GM23338 (cell line): ENCODE results near the gene MEIOC. TPM values are rescaled to one million over a fixed set of nuclear protein-coding genes. Genes with fewer than 3 reads are reported as not detected.

Source experiments
- ATAC-seq: fragments of 200-7000 bp; cut with Tn5 transposase; 3 replicates; pipeline ENCODE4 v1.9.1; 2020
- DNase-seq: peaks from one replicate; pipeline ENCODE4 v3.0.0-alpha.2; 2015; ENCODE audit warnings: low spot score
- H2AFZ ChIP-seq: fragments of 200-600 bp; sonication (generic); 2 replicates; pipeline ENCODE4 v1.8.0; 2016; ENCODE audit warnings: antibody characterized with exemption, mild to moderate bottlenecking, moderate library complexity
- H3F3A ChIP-seq: fragments of 200-600 bp; sonication (generic); replicated peaks from 2 replicates; pipeline ENCODE4 v1.8.0; 2017; ENCODE audit warnings: antibody characterized with exemption, mixed run types, low read depth
- H3K27ac ChIP-seq: fragments of 200-600 bp; sonication (generic); 2 replicates; pipeline ENCODE4 v1.6.1; 2016; ENCODE audit warnings: low read depth
- H3K27me3 ChIP-seq: fragments of 200-600 bp; sonication (generic); 2 replicates; pipeline ENCODE4 v1.8.0; 2016; ENCODE audit warnings: mild to moderate bottlenecking, mixed run types, moderate library complexity; ENCODE audit not compliant: insufficient read depth
- H3K36me3 ChIP-seq: fragments of 200-600 bp; sonication (generic); 2 replicates; pipeline ENCODE4 v1.8.0; 2016; ENCODE audit warnings: mild to moderate bottlenecking; ENCODE audit not compliant: insufficient read depth
- H3K4me1 ChIP-seq: fragments of 200-600 bp; sonication (generic); 2 replicates; pipeline ENCODE4 v1.8.0; 2016; ENCODE audit warnings: mild to moderate bottlenecking, moderate library complexity; ENCODE audit not compliant: insufficient read depth
- H3K4me2 ChIP-seq: fragments of 200-600 bp; sonication (generic); 2 replicates; pipeline ENCODE4 v1.7.1; 2017; ENCODE audit warnings: mixed run types
- H3K4me3 ChIP-seq: fragments of 200-600 bp; sonication (generic); 2 replicates; pipeline ENCODE4 v1.6.1; 2016; ENCODE audit warnings: mixed run types
- H3K79me2 ChIP-seq: fragments of 200-600 bp; sonication (generic); replicated peaks from 2 replicates; pipeline ENCODE4 v1.8.0; 2017; ENCODE audit warnings: mild to moderate bottlenecking; ENCODE audit not compliant: insufficient read depth
- H3K9me2 ChIP-seq: fragments of 200-600 bp; sonication (generic); 2 replicates; pipeline ENCODE4 v1.8.0; 2017; ENCODE audit not compliant: insufficient read depth
- H4K20me1 ChIP-seq: fragments of 200-600 bp; sonication (generic); replicated peaks from 2 replicates; pipeline ENCODE4 v1.8.0; 2017; ENCODE audit warnings: mild to moderate bottlenecking; ENCODE audit not compliant: insufficient read depth
- H3K27ac Mint-ChIP-seq: 2 replicates; pipeline ENCODE4 v1.8.0; 2020; ENCODE audit warnings: inconsistent platforms, mild to moderate bottlenecking, moderate library complexity, mixed read lengths
- H3K27me3 Mint-ChIP-seq: 3 replicates; pipeline ENCODE4 v1.8.0; 2022; ENCODE audit warnings: low read depth, mild to moderate bottlenecking, moderate library complexity, mixed read lengths, inconsistent platforms; ENCODE audit not compliant: insufficient read depth, poor library complexity
- H3K36me3 Mint-ChIP-seq: 3 replicates; pipeline ENCODE4 v1.8.0; 2021; ENCODE audit warnings: low read depth, mild to moderate bottlenecking, inconsistent platforms, moderate library complexity, mixed read lengths
- H3K4me1 Mint-ChIP-seq: 3 replicates; pipeline ENCODE4 v1.8.0; 2020; ENCODE audit warnings: mild to moderate bottlenecking, inconsistent platforms, mixed read lengths
- H3K4me3 Mint-ChIP-seq: 3 replicates; pipeline ENCODE4 v1.8.0; 2021; ENCODE audit warnings: moderate library complexity, mild to moderate bottlenecking, inconsistent platforms, mixed read lengths
- H3K9me3 Mint-ChIP-seq: 3 replicates; pipeline ENCODE4 v1.8.0; 2020; ENCODE audit warnings: moderate library complexity, mild to moderate bottlenecking, inconsistent platforms, mixed read lengths
- CREB1 ChIP-seq: fragments of 250-450 bp; sonication (Bioruptor Pico); IDR thresholded peaks from 2 replicates; pipeline ENCODE4 v1.5.0; 2020; ENCODE audit warnings: low read depth, mild to moderate bottlenecking, moderate library complexity
- EZH2 ChIP-seq: fragments of 200-600 bp; sonication (generic); IDR thresholded peaks from one replicate; pipeline ENCODE4 v1.8.0; 2017; ENCODE audit warnings: antibody characterized with exemption, mild to moderate bottlenecking, low read depth; ENCODE audit not compliant: unreplicated experiment
- EZH2phosphoT487 ChIP-seq: fragments of 200-600 bp; sonication (generic); IDR thresholded peaks from one replicate; pipeline ENCODE4 v1.8.1; 2018; ENCODE audit warnings: antibody characterized with exemption; ENCODE audit not compliant: unreplicated experiment
- JUNB ChIP-seq: IDR thresholded peaks from one replicate; pipeline ENCODE4 v1.6.1; 2016; ENCODE audit warnings: antibody characterized with exemption; ENCODE audit not compliant: unreplicated experiment
- NANOG ChIP-seq: IDR thresholded peaks from 2 replicates; pipeline ENCODE4 v1.6.1; 2016; ENCODE audit warnings: antibody characterized with exemption, borderline replicate concordance
- POLR2AphosphoS5 ChIP-seq: IDR thresholded peaks from 2 replicates; pipeline ENCODE4 v1.6.1; 2016; ENCODE audit warnings: antibody characterized with exemption, low read depth
- STAT1 ChIP-seq: IDR thresholded peaks from one replicate; pipeline ENCODE4 v1.6.1; 2016; ENCODE audit warnings: antibody characterized with exemption; ENCODE audit not compliant: unreplicated experiment
- ZNF114 ChIP-seq: fragments of 250-450 bp; sonication (Bioruptor Pico); IDR thresholded peaks from 2 replicates; pipeline ENCODE4 v1.5.0; 2020; ENCODE audit warnings: mild to moderate bottlenecking, moderate library complexity
- ZNF331 ChIP-seq: fragments of 250-450 bp; sonication (Bioruptor Pico); IDR thresholded peaks from 2 replicates; pipeline ENCODE4 v1.5.0; 2020; ENCODE audit warnings: low read depth, mild to moderate bottlenecking, moderate library complexity
- polyA plus RNA-seq: library from polyadenylated mRNA; unstranded; fragments of >200 nt; fragmentation: Nextera tagmentation; extraction: Ambion mirVana; gene quantifications from 2 replicates; pipeline ENCODE4 v1.2.1, GENCODE V29; 2016
- total RNA-seq: library from RNA; depleted of rRNA; stranded (reverse); fragments of >200 nt; shearing (Covaris generic); gene quantifications from 2 replicates; pipeline ENCODE4 v1.2.3, GENCODE V29; 2014
- TF ChIP-seq, protein P1 (sequence below): IDR thresholded peaks from 2 replicates; pipeline ENCODE4 v1.6.1; 2016; ENCODE audit warnings: antibody characterized with exemption
- TF ChIP-seq, protein P2 (sequence below): IDR thresholded peaks from one replicate; pipeline ENCODE4 v1.6.1; 2018; ENCODE audit warnings: antibody characterized with exemption; ENCODE audit not compliant: unreplicated experiment
- TF ChIP-seq, protein P3 (sequence below), 2 experiments: fragments of 200-600 bp in 1 of 2; sonication (generic) in 1 of 2; conservative IDR thresholded peaks; 2 replicates each; pipeline versions ENCODE4 v1.5.1 to v1.6.1; 2016 to 2017; ENCODE audit warnings: antibody characterized with exemption in 2 of 2, low read depth in 2 of 2, mild to moderate bottlenecking in 2 of 2, moderate library complexity in 1 of 2
- TF ChIP-seq, protein P4 (sequence below): fragments of 250-450 bp; sonication (Bioruptor Pico); IDR thresholded peaks from 2 replicates; pipeline ENCODE4 v1.5.0; 2020; ENCODE audit warnings: mild to moderate bottlenecking, moderate library complexity

The MEIOC gene
- total and polyA plus RNA-seq, 2 experiments from 2014 or later = 2.1 to 23.8 TPM

DNA sequence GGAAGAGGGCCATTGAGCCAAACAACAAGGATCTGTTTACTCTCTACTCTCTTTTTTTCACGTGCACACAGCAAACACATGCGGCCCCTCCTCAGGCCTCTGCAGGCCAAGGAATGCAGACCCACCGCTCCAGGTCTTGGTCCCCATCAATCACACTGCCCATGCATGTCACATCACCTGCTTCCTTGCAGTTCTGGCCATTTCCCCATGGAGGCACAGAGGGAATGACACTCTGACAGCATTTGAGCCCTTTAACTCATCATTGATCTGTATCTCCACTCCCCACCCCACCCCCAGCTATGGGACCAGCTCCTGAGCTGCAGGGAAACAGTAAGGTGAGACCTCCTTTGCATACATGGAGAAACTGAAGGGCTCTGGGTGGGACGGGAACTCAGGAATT, 45.9 kb upstream of the MEIOC start:
- Histone ChIP-seq H3K79me2 (no peaks in the 10 kb centered on the region), H3K36me3 (no peaks in the 10 kb centered on the region), H4K20me1 (no peaks in the 10 kb centered on the region), H3K27ac (no peak overlapping the region), H3F3A (no peaks in the 10 kb centered on the region), H3K4me3 (no peak overlapping the region), H3K4me2 (0 out of 2 replicates have a peak overlapping the region, but pooled peaks have one; percentile 26), H3K4me1 (peaks cover 12% of the 10 kb centered on the region), H3K9me2 (0 out of 2 replicates have a peak, but pooled peaks cover 3% of the 10 kb centered on the region), H2AFZ (0 out of 2 replicates have a peak overlapping the region, but pooled peaks have one; percentile 38), H3K27me3 (no peaks in the 10 kb centered on the region)
- TF ChIP-seq JUNB (no peak), ZNF114 (CRISPR knock-in tag) (no peak), STAT1 (no peak), EZH2phosphoT487 (no peak), EZH2 (no peak), CREB1 (CRISPR knock-in tag) (no peak), ZNF331 (CRISPR knock-in tag) (no peak), NANOG (no peak), POLR2AphosphoS5 (no peak)
- TF ChIP-seq, protein P1, sequence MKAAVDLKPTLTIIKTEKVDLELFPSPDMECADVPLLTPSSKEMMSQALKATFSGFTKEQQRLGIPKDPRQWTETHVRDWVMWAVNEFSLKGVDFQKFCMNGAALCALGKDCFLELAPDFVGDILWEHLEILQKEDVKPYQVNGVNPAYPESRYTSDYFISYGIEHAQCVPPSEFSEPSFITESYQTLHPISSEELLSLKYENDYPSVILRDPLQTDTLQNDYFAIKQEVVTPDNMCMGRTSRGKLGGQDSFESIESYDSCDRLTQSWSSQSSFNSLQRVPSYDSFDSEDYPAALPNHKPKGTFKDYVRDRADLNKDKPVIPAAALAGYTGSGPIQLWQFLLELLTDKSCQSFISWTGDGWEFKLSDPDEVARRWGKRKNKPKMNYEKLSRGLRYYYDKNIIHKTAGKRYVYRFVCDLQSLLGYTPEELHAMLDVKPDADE = no peak
- TF ChIP-seq, protein P2, sequence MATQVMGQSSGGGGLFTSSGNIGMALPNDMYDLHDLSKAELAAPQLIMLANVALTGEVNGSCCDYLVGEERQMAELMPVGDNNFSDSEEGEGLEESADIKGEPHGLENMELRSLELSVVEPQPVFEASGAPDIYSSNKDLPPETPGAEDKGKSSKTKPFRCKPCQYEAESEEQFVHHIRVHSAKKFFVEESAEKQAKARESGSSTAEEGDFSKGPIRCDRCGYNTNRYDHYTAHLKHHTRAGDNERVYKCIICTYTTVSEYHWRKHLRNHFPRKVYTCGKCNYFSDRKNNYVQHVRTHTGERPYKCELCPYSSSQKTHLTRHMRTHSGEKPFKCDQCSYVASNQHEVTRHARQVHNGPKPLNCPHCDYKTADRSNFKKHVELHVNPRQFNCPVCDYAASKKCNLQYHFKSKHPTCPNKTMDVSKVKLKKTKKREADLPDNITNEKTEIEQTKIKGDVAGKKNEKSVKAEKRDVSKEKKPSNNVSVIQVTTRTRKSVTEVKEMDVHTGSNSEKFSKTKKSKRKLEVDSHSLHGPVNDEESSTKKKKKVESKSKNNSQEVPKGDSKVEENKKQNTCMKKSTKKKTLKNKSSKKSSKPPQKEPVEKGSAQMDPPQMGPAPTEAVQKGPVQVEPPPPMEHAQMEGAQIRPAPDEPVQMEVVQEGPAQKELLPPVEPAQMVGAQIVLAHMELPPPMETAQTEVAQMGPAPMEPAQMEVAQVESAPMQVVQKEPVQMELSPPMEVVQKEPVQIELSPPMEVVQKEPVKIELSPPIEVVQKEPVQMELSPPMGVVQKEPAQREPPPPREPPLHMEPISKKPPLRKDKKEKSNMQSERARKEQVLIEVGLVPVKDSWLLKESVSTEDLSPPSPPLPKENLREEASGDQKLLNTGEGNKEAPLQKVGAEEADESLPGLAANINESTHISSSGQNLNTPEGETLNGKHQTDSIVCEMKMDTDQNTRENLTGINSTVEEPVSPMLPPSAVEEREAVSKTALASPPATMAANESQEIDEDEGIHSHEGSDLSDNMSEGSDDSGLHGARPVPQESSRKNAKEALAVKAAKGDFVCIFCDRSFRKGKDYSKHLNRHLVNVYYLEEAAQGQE = no peak
- TF ChIP-seq, protein P3, sequence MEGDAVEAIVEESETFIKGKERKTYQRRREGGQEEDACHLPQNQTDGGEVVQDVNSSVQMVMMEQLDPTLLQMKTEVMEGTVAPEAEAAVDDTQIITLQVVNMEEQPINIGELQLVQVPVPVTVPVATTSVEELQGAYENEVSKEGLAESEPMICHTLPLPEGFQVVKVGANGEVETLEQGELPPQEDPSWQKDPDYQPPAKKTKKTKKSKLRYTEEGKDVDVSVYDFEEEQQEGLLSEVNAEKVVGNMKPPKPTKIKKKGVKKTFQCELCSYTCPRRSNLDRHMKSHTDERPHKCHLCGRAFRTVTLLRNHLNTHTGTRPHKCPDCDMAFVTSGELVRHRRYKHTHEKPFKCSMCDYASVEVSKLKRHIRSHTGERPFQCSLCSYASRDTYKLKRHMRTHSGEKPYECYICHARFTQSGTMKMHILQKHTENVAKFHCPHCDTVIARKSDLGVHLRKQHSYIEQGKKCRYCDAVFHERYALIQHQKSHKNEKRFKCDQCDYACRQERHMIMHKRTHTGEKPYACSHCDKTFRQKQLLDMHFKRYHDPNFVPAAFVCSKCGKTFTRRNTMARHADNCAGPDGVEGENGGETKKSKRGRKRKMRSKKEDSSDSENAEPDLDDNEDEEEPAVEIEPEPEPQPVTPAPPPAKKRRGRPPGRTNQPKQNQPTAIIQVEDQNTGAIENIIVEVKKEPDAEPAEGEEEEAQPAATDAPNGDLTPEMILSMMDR (conservative IDR thresholded peaks at IDR 0.05; ENCODE audit: low read depth in 2 of 2) = no peak
- TF ChIP-seq, protein P4, sequence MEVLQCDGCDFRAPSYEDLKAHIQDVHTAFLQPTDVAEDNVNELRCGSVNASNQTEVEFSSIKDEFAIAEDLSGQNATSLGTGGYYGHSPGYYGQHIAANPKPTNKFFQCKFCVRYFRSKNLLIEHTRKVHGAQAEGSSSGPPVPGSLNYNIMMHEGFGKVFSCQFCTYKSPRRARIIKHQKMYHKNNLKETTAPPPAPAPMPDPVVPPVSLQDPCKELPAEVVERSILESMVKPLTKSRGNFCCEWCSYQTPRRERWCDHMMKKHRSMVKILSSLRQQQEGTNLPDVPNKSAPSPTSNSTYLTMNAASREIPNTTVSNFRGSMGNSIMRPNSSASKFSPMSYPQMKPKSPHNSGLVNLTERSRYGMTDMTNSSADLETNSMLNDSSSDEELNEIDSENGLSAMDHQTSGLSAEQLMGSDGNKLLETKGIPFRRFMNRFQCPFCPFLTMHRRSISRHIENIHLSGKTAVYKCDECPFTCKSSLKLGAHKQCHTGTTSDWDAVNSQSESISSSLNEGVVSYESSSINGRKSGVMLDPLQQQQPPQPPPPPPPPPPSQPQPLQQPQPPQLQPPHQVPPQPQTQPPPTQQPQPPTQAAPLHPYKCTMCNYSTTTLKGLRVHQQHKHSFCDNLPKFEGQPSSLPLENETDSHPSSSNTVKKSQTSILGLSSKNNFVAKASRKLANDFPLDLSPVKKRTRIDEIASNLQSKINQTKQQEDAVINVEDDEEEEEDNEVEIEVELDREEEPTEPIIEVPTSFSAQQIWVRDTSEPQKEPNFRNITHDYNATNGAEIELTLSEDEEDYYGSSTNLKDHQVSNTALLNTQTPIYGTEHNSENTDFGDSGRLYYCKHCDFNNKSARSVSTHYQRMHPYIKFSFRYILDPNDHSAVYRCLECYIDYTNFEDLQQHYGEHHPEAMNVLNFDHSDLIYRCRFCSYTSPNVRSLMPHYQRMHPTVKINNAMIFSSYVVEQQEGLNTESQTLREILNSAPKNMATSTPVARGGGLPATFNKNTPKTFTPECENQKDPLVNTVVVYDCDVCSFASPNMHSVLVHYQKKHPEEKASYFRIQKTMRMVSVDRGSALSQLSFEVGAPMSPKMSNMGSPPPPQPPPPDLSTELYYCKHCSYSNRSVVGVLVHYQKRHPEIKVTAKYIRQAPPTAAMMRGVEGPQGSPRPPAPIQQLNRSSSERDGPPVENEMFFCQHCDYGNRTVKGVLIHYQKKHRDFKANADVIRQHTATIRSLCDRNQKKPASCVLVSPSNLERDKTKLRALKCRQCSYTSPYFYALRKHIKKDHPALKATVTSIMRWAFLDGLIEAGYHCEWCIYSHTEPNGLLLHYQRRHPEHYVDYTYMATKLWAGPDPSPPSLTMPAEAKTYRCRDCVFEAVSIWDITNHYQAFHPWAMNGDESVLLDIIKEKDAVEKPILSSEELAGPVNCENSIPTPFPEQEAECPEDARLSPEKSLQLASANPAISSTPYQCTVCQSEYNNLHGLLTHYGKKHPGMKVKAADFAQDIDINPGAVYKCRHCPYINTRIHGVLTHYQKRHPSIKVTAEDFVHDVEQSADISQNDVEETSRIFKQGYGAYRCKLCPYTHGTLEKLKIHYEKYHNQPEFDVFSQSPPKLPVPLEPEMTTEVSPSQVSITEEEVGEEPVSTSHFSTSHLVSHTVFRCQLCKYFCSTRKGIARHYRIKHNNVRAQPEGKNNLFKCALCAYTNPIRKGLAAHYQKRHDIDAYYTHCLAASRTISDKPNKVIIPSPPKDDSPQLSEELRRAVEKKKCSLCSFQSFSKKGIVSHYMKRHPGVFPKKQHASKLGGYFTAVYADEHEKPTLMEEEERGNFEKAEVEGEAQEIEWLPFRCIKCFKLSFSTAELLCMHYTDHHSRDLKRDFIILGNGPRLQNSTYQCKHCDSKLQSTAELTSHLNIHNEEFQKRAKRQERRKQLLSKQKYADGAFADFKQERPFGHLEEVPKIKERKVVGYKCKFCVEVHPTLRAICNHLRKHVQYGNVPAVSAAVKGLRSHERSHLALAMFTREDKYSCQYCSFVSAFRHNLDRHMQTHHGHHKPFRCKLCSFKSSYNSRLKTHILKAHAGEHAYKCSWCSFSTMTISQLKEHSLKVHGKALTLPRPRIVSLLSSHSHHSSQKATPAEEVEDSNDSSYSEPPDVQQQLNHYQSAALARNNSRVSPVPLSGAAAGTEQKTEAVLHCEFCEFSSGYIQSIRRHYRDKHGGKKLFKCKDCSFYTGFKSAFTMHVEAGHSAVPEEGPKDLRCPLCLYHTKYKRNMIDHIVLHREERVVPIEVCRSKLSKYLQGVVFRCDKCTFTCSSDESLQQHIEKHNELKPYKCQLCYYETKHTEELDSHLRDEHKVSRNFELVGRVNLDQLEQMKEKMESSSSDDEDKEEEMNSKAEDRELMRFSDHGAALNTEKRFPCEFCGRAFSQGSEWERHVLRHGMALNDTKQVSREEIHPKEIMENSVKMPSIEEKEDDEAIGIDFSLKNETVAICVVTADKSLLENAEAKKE (CRISPR knock-in tag) = no peak
- Mint-ChIP-seq H3K9me3 (no peaks in the 10 kb centered on the region), H3K4me1 (peaks cover 39% of the 10 kb centered on the region), H3K36me3 (no peaks in the 10 kb centered on the region; the same call in 2 of the 3 replicates), H3K27me3 (peaks cover 6% of the 10 kb centered on the region), H3K4me3 (no peak overlapping the region), H3K27ac (no peak overlapping the region)
- DNase-seq (no peak), ATAC-seq (no peak)
